Activated CD8-positive, alpha-beta memory T cell treated with anti-CD3 and anti-CD28 coated beads for 36 hours (primary cell): ENCODE measurements around the gene PCDHGB4. TPM values are rescaled to one million over a fixed set of nuclear protein-coding genes. Genes with fewer than 3 reads are reported as not detected.
"Not testable (repeated sequence)": the region's sequence is repeated elsewhere in the genome, so short reads cannot be mapped to it uniquely, and the experiment has no call there.

Source experiments
- CTCF ChIA-PET: fragments of 350-600 bp; sonication (Branson Sonifier 250); formaldehyde crosslinking; loops from one replicate; lab custom pipeline; 2021; ENCODE audit warnings: antibody characterized with exemption; lab: Charles Lee
- POLR2A ChIA-PET: fragments of 350-600 bp; sonication (Branson Sonifier 250); formaldehyde crosslinking; loops from one replicate; lab custom pipeline; 2021; ENCODE audit warnings: antibody characterized with exemption; lab: Charles Lee
- total RNA-seq, 2 experiments: library from RNA; stranded (reverse); gene quantifications; one replicate each; pipeline ENCODE4 v1.2.3, GENCODE V29; 2021

PCDHGB4 gene
- total RNA-seq, 2 experiments from 2014 or later, result 0.04 to 0.06 TPM

GRCh38 chr5:141392429-141393198, 5.1 kb downstream of the PCDHGB4 start, which contains the start of gene PCDHGA8:
Gene PCDHGA8 (plus strand): TSS chr5:141392633. CDS start chr5:141392814, 181 bp downstream.
- CTCF ChIA-PET, result no interaction called here
- POLR2A ChIA-PET, result no interaction called here

DNA sequence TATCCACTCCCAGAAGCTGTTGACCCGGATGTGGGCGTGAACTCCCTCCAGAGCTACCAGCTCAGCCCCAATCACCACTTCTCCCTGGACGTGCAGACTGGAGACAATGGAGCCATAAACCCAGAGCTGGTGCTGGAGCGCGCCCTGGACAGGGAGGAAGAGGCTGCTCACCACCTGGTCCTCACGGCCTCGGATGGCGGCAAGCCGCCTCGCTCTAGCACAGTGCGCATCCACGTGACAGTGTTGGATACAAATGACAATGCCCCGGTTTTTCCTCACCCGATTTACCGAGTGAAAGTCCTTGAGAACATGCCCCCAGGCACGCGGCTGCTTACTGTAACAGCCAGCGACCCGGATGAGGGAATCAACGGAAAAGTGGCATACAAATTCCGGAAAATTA, 5.8 kb downstream of the PCDHGB4 start:
- ChIA-PET CTCF (no interaction called here), POLR2A (no interaction called here)

DNA sequence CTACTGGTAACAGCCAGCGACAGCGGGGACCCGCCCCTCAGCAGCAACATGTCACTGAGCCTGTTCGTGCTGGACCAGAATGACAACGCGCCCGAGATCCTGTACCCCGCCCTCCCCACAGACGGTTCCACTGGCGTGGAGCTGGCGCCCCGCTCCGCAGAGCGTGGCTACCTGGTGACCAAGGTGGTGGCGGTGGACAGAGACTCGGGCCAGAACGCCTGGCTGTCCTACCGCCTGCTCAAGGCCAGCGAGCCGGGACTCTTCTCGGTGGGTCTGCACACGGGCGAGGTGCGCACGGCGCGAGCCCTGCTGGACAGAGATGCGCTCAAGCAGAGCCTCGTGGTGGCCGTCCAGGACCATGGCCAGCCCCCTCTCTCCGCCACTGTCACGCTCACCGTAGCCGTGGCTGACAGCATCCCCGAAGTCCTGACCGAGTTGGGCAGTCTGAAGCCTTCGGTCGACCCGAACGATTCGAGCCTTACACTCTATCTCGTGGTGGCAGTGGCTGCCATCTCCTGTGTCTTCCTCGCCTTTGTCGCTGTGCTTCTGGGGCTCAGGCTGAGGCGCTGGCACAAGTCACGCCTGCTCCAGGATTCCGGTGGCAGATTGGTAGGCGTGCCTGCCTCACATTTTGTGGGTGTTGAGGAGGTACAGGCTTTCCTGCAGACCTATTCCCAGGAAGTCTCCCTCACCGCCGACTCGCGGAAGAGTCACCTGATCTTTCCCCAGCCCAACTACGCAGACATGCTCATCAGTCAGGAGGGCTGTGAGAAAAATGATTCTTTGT, 7.1 kb downstream of the PCDHGB4 start:
- CTCF ChIA-PET, POLR2A ChIA-PET: not testable (repeated sequence)

GRCh38 chr5:141397756-141398551, 10.5 kb downstream of the PCDHGB4 start, which contains the start of gene PCDHGB5:
Gene PCDHGB5 (plus strand): TSS chr5:141397947. CDS start chr5:141398128, 181 bp downstream.
- POLR2A ChIA-PET, result not testable (repeated sequence)

GRCh38 chr5:141398608-141399007, 11.1 kb downstream of the PCDHGB4 start:
- ChIA-PET POLR2A (no interaction called here), CTCF (no interaction called here)

More at GRCh38 chr5:141397756-141398551, 10.5 kb downstream of the PCDHGB4 start, which contains the start of gene PCDHGB5:
- CTCF ChIA-PET, result interaction anchor here (0.6 to 1.3 kb wide), 3 partner anchors 37 to 126 kb away, joined by 3 to 4 read pairs (median 3); no protein-coding TSS in a partner anchor

GRCh38 chr5:141399555-141400258, 12.2 kb downstream of the PCDHGB4 start:
- POLR2A ChIA-PET, result no interaction called here
- CTCF ChIA-PET, result no interaction called here

- CTCF ChIA-PET, result interaction anchor here (1.1 kb wide), 1 partner anchor 12 kb away, joined by 4 read pairs; no protein-coding TSS in a partner anchor
- POLR2A ChIA-PET, result no interaction called here
Measured at GRCh38 chr5:141402553-141403243, 15.2 kb downstream of the PCDHGB4 start, which contains the start of gene PCDHGA9. Gene PCDHGA9 (plus strand): TSS chr5:141402778. CDS start chr5:141402953, 175 bp downstream.

DNA sequence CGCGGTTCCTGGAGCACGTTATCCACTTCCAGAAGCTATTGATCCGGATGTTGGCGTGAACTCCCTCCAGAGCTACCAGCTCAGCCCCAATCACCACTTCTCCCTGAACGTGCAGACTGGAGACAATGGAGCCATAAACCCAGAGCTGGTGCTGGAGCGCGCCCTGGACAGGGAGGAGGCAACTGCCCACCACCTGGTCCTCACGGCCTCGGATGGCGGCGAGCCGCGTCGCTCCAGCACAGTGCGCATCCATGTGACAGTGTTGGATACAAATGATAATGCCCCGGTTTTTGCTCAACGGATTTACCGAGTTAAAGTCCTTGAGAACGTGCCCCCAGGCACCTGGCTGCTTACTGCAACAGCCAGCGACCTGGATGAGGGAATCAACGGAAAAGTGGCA, 15.9 kb downstream of the PCDHGB4 start:
- CTCF ChIA-PET, result interaction anchor here (1.1 kb wide), 1 partner anchor 13 kb away, joined by 4 read pairs; no protein-coding TSS in a partner anchor
- POLR2A ChIA-PET, result no interaction called here

DNA sequence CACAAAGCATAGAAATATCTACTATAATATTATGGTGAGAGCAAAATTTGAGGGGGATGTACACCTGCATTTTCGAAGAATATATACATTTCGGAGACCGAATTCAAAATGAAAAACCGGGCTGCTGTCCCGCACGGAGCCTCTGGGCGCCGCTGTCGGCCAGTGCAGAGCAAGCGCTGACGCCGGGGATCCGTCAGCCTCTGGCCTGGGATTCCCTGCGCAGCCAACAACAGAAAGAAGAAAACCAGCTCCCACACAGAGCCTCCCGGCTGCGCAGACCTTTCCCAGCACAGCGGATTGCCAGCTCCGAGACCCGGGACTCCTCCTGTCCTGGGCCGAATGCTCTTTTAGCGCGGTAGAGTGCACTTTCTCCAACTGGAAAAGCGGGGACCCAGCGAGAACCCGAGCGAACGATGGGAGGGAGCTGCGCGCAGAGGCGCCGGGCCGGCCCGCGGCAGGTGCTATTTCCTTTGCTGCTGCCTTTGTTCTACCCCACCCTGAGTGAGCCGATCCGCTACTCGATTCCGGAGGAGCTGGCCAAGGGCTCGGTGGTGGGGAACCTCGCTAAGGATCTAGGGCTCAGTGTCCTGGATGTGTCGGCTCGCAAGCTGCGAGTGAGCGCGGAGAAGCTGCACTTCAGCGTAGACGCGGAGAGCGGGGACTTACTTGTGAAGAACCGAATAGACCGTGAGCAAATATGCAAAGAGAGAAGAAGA, 20.4 kb downstream of the PCDHGB4 start, which contains the start of gene PCDHGB6:
TSS of gene PCDHGB6 (plus strand) at position 232 of the 716 bp plus-strand sequence. CDS start at position 414, 182 bp downstream.
- CTCF ChIA-PET, result interaction anchor here (1.4 kb wide), 1 partner anchor 150 kb away, joined by 4 read pairs; no protein-coding TSS in a partner anchor
- POLR2A ChIA-PET, result not testable (repeated sequence)

GRCh38 chr5:141409598-141410306, 22.3 kb downstream of the PCDHGB4 start:
- CTCF ChIA-PET, result no interaction called here
- POLR2A ChIA-PET, result interaction anchor here (0.7 kb wide), 1 partner anchor 89 kb away, joined by 8 read pairs; the partner anchor contains the start of gene TAF7

GRCh38 chr5:141411575-141411974, 24.1 kb downstream of the PCDHGB4 start:
- ChIA-PET CTCF (no interaction called here), POLR2A (no interaction called here)

DNA sequence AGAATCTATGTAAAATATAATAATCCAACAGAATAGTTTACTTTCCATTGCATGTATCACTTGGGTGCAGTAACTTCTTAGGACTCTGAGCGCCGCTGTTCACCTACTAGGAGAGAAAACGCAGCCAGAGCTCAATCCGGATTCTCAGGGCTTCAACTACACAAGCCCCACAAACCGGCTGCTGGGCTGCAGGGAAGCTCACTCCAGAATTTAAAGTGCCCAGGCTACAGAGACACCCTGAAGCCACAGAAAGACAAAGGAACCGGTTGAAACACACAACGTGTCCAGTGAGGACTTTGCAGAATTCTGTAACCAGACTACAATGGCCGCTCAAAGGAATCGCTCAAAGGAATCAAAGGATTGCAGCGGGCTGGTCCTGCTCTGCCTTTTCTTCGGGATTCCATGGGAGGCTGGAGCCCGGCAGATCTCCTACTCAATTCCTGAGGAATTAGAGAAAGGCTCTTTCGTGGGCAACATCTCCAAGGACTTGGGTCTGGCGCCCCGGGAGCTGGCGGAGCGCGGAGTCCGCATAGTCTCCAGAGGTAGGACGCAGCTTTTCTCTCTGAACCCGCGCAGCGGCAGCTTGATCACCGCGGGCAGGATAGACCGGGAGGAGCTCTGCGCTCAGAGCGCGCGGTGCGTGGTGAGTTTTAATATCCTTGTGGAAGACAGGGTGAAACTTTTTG, 25.5 kb downstream of the PCDHGB4 start, which contains the start of gene PCDHGA10:
TSS of gene PCDHGA10 (plus strand) at position 134 of the 686 bp plus-strand sequence. CDS start at position 323, 189 bp downstream.
- ChIA-PET POLR2A (no interaction called here), CTCF (interaction anchor here (0.8 to 1.8 kb wide), 11 partner anchors 9 to 146 kb away, joined by 3 to 9 read pairs (median 5); partner anchors contain the start of genes PCDHGA12 and TAF7)

DNA sequence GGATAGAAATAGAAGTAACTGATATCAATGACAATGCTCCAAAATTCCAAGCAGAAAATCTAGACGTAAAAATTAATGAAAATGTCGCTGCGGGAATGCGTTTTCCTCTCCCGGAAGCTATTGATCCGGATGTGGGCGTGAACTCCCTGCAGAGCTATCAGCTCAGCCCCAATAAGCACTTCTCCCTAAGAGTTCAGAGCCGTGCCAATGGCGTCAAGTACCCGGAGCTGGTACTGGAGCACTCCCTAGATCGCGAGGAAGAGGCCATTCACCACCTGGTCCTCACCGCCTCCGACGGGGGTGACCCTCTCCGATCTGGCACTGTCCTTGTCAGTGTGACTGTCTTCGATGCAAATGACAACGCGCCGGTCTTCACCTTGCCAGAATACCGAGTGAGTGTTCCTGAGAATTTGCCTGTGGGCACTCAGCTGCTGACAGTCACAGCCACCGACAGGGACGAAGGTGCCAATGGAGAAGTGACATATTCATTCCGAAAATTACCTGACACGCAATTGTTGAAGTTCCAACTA, 26.1 kb downstream of the PCDHGB4 start:
- POLR2A ChIA-PET, result no interaction called here
- CTCF ChIA-PET, result interaction anchor here (0.8 to 1.8 kb wide), 8 partner anchors 8 to 145 kb away, joined by 3 to 9 read pairs (median 5); partner anchors contain the start of genes PCDHGA12 and TAF7

DNA sequence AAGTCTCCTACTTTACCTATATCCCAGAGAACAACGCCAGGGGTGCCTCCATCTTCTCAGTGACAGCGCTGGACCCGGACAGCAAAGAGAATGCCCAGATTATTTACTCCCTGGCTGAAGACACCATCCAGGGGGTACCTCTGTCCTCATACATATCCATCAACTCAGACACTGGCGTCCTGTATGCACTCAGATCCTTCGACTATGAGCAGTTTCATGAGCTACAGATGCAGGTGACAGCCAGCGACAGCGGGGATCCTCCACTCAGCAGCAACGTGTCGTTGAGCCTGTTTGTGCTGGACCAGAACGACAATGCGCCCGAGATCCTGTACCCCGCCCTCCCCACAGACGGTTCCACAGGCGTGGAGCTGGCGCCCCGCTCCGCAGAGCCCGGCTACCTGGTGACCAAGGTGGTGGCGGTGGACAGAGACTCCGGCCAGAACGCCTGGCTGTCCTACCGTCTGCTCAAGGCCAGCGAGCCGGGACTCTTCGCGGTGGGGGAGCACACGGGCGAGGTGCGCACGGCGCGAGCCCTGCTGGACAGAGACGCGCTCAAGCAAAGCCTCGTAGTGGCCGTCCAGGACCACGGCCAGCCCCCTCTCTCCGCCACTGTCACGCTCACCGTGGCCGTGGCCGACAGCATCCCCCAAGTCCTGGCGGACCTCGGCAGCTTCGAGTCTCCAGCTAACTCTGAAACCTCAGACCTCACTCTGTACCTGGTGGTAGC, 27.2 kb downstream of the PCDHGB4 start:
- CTCF ChIA-PET, result interaction anchor here (1.8 kb wide), 1 partner anchor 16 kb away, joined by 5 read pairs; the partner anchor contains the start of gene PCDHGA12
- POLR2A ChIA-PET, result not testable (repeated sequence)
